ENCODE results near the gene KRT15. TPM values are rescaled to one million over a fixed set of nuclear protein-coding genes. Genes with fewer than 3 reads are reported as not detected.

KRT15 gene
- total and polyA plus RNA-seq, 2 of the 8 experiments (the other 6 are each of a cell fraction or from before 2014, with no cell fraction given) = 0.11 to 0.13 TPM

GRCh38 chr17:41553176-41553575, 34.5 kb upstream of the KRT15 start:
- 90% methylated on average over 4 of the region's 4 CpGs; no CpG with 5 or more reads in 1 of the 2 experiments for WGBS, 2 experiments (ENCODE audit: extremely low coverage in 1 of 2, insufficient coverage in 1 of 2, insufficient read length in 1 of 2, insufficient replicate concordance in 2 of 2, low coverage in 1 of 2, low lambda C conversion rate in 2 of 2, missing lambda C conversion rate in 1 of 2)
- H2BK5ac ChIP-seq (ENCODE audit: low read depth, low read length) = no peak overlapping the region
- H3K4me2 ChIP-seq (ENCODE audit: insufficient read depth in 1 of 2, low read depth in 2 of 2, low read length in 2 of 2) = no peak overlapping the region
- H2BK12ac ChIP-seq (ENCODE audit: low read depth, low read length) = no peak overlapping the region
- H3K23ac ChIP-seq (ENCODE audit: insufficient read length) = no peak overlapping the region
- no peaks in the 10 kb centered on the region for H3K79me2 ChIP-seq (ENCODE audit: control insufficient read depth in 1 of 2, insufficient read depth in 2 of 2, low read length in 2 of 2)
- H3K4me1 ChIP-seq (replicated peaks in 1 of 4; ENCODE audit: control insufficient read depth in 3 of 4, insufficient read depth in 4 of 4, low read length in 3 of 4) = peaks cover 0 to 13% (median 3%) of the 10 kb centered on the region in 4 experiments; a peak in 4 of 7 replicates
- no peak overlapping the region for H3K4ac ChIP-seq (replicated peaks; ENCODE audit: insufficient read length, low read depth, low read length)
- H3K27ac ChIP-seq (ENCODE audit: low read depth, low read length) = no peak overlapping the region
- no peak overlapping the region for H3K4me3 ChIP-seq (ENCODE audit: extremely low read depth in 1 of 4, insufficient read depth in 2 of 4, low read depth in 3 of 4, low read length in 4 of 4)
- DNase-seq (ENCODE audit: low read depth in 1 of 2, low spot score in 2 of 2) = no peak
- no peaks in the 10 kb centered on the region; the same call in 1 of the 2 replicates for H3K23me2 ChIP-seq (ENCODE audit: low read depth, low read length)
- no peak overlapping the region for H2AFZ ChIP-seq (ENCODE audit: low read length)
- no peak overlapping the region for H4K91ac ChIP-seq (replicated peaks; ENCODE audit: insufficient read length, low read length)
- no peaks in the 10 kb centered on the region for H3K79me1 ChIP-seq (ENCODE audit: low read depth, low read length)
- ChIA-PET CTCF (ENCODE audit: partially characterized antibody) (interaction anchor here (0.8 to 21.2 kb wide), 9 partner anchors 9 to 934 kb away, joined by 3 to 492 read pairs (median 7); partner anchors contain the start of genes KRT13, KRT35 and KRT36), POLR2A (ENCODE audit: partially characterized antibody) (interaction anchor here (1.0 to 1.6 kb wide), 3 partner anchors 11 to 137 kb away, joined by 3 to 4 read pairs (median 3); no protein-coding TSS in a partner anchor)
- no peak overlapping the region for H2BK120ac ChIP-seq (replicated peaks; ENCODE audit: low read depth, low read length)
- H2BK20ac ChIP-seq (ENCODE audit: low read length) = no peak overlapping the region
- FAIRE-seq = no peak
- no peak overlapping the region for H2AK5ac ChIP-seq (ENCODE audit: low read depth, low read length)
- H4K20me1 ChIP-seq (replicated peaks in 1 of 2; ENCODE audit: control insufficient read depth in 1 of 2, insufficient read depth in 2 of 2, low read length in 2 of 2) = no peaks in the 10 kb centered on the region
- H3K18ac ChIP-seq (ENCODE audit: extremely low read depth, low read length) = no peak overlapping the region
- no peak overlapping the region for H3K14ac ChIP-seq (ENCODE audit: insufficient read length)
- no peaks in the 10 kb centered on the region; a peak in 2 of 7 replicates for H3K27me3 ChIP-seq (replicated peaks in 1 of 4; ENCODE audit: control insufficient read depth in 3 of 4, extremely low read depth in 1 of 4, insufficient read depth in 3 of 4, low read length in 3 of 4)
- no peaks in the 10 kb centered on the region for H3K36me3 ChIP-seq (ENCODE audit: control insufficient read depth in 2 of 4, insufficient read depth in 4 of 4, low read length in 3 of 4)
- H4K8ac ChIP-seq (ENCODE audit: extremely low read depth, insufficient read depth, low read length) = no peak overlapping the region
- H4K5ac ChIP-seq (ENCODE audit: insufficient read length, low read depth, low read length) = no peak overlapping the region
- H2BK15ac ChIP-seq (ENCODE audit: low read length) = no peak overlapping the region
- no peak overlapping the region for H3K9ac ChIP-seq (replicated peaks in 1 of 4; ENCODE audit: extremely low read depth in 1 of 4, low read depth in 3 of 4, low read length in 3 of 4)
- H3K56ac ChIP-seq (replicated peaks; ENCODE audit: insufficient read length, low read depth, low read length) = no peak overlapping the region
- H3K9me3 ChIP-seq (ENCODE audit: insufficient read depth in 2 of 2, low read depth in 1 of 2, low read length in 1 of 2) = no peaks in the 10 kb centered on the region
- TF ChIP-seq HDAC6 (IDR thresholded peaks at IDR 0.05; ENCODE audit: low read depth, low read length) = no peak
- no peak for TF ChIP-seq TAF1 (IDR thresholded peaks at IDR 0.05; ENCODE audit: low read depth, low read length)
- TF ChIP-seq HDAC2 (IDR thresholded peaks at IDR 0.05; ENCODE audit: borderline replicate concordance in 1 of 2, low read depth in 2 of 2, low read length in 2 of 2) = no peak
- TF ChIP-seq SUZ12 (IDR thresholded peaks at IDR 0.05; ENCODE audit: low read length) = no peak
- TF ChIP-seq MAFK (IDR thresholded peaks at IDR 0.05; ENCODE audit: low read depth, low read length) = no peak
- TF ChIP-seq ATF2 (IDR thresholded peaks at IDR 0.05; ENCODE audit: low read length) = no peak
- TF ChIP-seq SP2 (IDR thresholded peaks at IDR 0.05; ENCODE audit: low read length) = no peak
- TF ChIP-seq CTCF (IDR thresholded peaks at IDR 0.05; ENCODE audit: control extremely low read depth in 1 of 3, insufficient read depth in 1 of 3, low read depth in 1 of 3, low read length in 3 of 3) = no peak
- no peak for TF ChIP-seq CHD2 (IDR thresholded peaks at IDR 0.05; ENCODE audit: low read length)
- no peak for TF ChIP-seq CBX5 (IDR thresholded peaks at IDR 0.05; ENCODE audit: low read depth, low read length)
